Omental fat pad (tissue), 4 donors: ENCODE data around the gene LAT. TPM values are rescaled to one million over a fixed set of nuclear protein-coding genes. Genes with fewer than 3 reads are reported as not detected.

Source experiments
- ATAC-seq: fragments of 150-250 bp; one replicate; pipeline ENCODE4 v1.9.1; 2016; ENCODE audit warnings: mild to moderate bottlenecking, moderate library complexity; ENCODE audit not compliant: low FRiP score
- DNase-seq: peaks from one replicate; pipeline ENCODE4 v3.0.0-alpha.2; 2019; ENCODE audit warnings: low spot score
- total RNA-seq, 4 donors: library from RNA; depleted of rRNA; stranded (reverse); fragments of >200 nt; gene quantifications; one replicate each; pipeline ENCODE4 v1.1.0, GENCODE V29; 2016
- TF ChIP-seq, protein P1 (sequence below), 3 donors: fragments of 450-650 bp; IDR thresholded peaks; one replicate each; pipeline ENCODE4 v1.5.1; 2016 to 2017; ENCODE audit warnings: antibody characterized with exemption in 3 of 3, mild to moderate bottlenecking in 3 of 3, moderate library complexity in 2 of 3

LAT gene
- total RNA-seq, 4 donors from 2014 or later: 1.4 to 8.5 (median 6.8) TPM

DNA sequence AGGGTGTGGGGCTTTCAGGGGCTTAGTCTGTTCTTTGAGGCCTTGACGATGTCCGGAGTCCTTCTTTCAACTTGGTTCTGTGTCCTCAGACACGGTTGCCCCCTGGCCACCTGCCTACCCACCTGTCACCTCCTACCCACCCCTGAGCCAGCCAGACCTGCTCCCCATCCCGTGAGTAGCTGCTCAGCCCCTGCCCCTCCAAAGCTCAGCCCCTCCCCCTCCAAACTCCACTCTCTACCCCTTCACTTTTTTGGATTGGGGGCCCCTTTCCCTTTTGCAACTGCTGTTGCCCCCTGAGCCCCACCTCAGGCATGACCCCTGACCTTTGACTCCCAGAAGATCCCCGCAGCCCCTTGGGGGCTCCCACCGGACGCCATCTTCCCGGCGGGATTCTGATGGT lies 1.2 kb downstream of the LAT start:
- TF ChIP-seq, protein P1, sequence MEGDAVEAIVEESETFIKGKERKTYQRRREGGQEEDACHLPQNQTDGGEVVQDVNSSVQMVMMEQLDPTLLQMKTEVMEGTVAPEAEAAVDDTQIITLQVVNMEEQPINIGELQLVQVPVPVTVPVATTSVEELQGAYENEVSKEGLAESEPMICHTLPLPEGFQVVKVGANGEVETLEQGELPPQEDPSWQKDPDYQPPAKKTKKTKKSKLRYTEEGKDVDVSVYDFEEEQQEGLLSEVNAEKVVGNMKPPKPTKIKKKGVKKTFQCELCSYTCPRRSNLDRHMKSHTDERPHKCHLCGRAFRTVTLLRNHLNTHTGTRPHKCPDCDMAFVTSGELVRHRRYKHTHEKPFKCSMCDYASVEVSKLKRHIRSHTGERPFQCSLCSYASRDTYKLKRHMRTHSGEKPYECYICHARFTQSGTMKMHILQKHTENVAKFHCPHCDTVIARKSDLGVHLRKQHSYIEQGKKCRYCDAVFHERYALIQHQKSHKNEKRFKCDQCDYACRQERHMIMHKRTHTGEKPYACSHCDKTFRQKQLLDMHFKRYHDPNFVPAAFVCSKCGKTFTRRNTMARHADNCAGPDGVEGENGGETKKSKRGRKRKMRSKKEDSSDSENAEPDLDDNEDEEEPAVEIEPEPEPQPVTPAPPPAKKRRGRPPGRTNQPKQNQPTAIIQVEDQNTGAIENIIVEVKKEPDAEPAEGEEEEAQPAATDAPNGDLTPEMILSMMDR (IDR thresholded peaks at IDR 0.05): no peak
- DNase-seq: no peak

DNA sequence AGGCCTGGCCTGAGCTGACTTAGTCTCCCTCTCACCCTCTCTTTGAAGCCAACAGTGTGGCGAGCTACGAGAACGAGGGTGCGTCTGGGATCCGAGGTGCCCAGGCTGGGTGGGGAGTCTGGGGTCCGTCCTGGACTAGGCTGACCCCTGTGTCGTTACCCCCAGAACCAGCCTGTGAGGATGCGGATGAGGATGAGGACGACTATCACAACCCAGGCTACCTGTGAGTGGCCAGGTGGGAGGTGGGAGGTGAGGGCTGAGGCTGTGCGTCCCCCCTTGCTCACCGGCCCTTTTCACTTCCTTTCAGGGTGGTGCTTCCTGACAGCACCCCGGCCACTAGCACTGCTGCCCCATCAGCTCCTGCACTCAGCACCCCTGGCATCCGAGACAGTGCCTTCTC lies 1.6 kb downstream of the LAT start:
- TF ChIP-seq, protein P1 (IDR thresholded peaks at IDR 0.05): no peak
- ATAC-seq (no peak), DNase-seq (no peak)

More for the DNA sequence above, 1.2 kb downstream of the LAT start:
- ATAC-seq: no peak

DNA sequence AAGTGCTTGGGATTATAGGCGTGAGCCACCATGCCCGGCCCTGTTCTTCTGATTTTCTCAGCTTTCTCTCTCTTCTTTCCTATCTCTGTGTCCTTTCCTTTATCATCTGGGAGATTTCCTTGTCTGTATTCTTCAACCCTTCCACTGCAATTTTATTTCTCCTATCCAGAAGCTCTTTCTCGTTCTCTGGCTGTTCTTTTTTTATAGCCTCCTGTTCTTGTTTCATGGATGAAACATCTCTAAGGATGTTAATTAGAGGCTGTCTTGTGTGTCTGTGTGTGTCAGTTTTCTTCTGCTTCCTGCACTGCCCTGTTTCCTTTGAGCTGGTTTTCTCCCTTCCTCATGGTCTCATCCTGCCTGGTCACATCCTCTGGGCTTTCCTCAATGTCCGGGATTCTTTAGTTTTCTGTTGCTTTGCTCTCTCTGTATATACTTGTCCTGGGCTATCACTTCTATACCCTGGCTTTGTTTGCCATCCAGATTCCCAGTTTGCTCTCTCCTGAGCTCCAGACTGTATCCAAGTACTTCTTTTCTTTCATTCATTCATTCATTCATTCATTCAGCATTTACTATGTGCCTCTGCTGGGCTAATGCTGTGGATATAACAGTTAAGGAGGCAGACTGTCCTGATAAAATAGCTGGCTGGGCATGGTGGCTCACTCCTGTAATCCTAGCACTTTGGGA lies 2.5 kb downstream of the LAT start:
- TF ChIP-seq, protein P1 (IDR thresholded peaks at IDR 0.05): no peak
- DNase-seq: no peak
- ATAC-seq: no peak

DNA sequence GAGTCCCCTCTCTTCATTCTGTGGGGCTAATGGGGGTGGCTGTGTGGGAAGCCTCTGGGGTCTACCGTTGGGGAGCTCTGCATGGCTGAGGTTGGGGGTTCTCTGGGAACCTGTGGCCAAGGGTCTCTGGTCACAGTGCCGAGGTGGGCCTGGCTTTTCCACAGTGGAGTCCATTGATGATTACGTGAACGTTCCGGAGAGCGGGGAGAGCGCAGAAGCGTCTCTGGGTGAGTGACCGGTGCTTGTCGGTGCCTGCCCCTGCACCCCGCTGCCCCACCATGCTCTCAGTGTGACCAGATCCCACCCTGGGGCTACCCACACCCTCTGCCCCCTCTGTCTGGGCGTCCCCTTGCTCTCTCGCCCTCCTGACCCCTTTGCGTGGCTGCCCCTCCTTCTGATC lies 4.5 kb downstream of the LAT start:
- DNase-seq (no peak), ATAC-seq (no peak)
- TF ChIP-seq, protein P1 (IDR thresholded peaks at IDR 0.05): no peak

DNA sequence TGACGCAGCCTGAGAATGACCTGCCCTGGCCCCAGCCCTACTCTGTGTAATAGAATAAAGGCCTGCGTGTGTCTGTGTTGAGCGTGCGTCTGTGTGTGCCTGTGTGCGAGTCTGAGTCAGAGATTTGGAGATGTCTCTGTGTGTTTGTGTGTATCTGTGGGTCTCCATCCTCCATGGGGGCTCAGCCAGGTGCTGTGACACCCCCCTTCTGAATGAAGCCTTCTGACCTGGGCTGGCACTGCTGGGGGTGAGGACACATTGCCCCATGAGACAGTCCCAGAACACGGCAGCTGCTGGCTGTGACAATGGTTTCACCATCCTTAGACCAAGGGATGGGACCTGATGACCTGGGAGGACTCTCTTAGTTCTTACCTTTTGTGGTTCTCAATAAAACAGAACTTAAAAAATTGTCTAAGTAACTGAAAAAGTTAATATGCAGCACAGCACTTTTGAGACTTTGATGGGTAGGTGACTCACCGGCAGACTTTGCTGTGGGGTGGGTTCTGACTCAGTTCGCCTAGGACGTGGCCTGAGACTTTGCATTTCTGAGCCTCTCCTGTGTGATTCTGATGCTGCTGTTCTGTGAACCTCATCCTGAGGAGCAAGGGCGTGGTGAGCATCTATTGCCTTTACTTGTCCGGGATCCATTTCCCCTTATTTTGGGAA lies 5.7 kb downstream of the LAT start:
- TF ChIP-seq, protein P1 (IDR thresholded peaks at IDR 0.05): no peak
- no peak for ATAC-seq

DNA sequence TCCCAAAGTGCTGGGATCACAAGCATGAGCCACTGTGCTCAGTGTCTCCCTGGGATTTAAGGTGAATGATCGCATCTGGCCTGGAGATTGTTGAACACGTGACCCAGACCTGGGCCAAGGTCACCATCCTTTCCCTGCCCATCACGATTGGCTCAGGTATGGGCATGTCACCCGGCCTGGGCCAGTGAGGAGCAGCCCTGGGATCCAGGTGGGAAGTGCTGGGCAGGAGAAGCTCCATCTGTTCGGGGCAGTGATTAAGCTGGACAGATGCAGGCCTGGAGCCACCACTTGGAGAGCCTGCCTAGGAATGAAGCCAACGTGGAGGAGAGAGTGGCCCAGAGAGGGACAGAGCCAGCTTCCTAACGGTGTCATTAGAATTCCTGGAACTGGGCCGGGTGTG lies 6.8 kb downstream of the LAT start:
- ATAC-seq (no peak), DNase-seq (no peak)
- TF ChIP-seq, protein P1 (IDR thresholded peaks at IDR 0.05): no peak

More for the DNA sequence above, 5.7 kb downstream of the LAT start:
- DNase-seq: no peak

DNA sequence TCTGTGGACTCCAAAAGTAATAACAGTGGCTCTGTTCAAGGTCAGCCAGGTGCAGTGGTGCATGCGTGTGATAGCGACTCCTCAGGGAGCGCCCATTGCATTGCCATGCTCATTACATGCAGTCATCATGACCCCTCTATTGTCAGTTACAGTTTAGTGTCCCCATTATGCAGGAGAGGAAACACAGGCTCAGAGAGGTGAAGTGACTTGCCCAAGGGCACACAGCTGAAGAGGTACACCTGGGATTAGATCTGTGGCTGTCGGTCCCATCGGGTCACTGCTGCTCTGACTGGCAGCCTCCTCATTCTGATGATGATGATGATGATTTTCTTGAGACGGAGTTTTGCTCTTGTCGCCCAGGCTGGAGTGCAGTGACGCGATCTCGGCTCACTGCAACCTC lies 7.6 kb downstream of the LAT start:
- TF ChIP-seq, protein P1 (IDR thresholded peaks at IDR 0.05): no peak
- DNase-seq: no peak
- ATAC-seq: no peak
